GM12873 (cell line): ENCODE measurements around the gene CALML4.

ENCODE experiments used
- TF ChIP-seq, protein P1 (sequence below): IDR thresholded peaks from 2 replicates; pipeline ENCODE4 v1.5.1; 2012; ENCODE audit warnings: low read depth, mild to moderate bottlenecking, moderate library complexity, low read length, control low read depth; ENCODE audit not compliant: insufficient read depth; ENCODE audit errors: missing control alignments

CALML4 gene

DNA sequence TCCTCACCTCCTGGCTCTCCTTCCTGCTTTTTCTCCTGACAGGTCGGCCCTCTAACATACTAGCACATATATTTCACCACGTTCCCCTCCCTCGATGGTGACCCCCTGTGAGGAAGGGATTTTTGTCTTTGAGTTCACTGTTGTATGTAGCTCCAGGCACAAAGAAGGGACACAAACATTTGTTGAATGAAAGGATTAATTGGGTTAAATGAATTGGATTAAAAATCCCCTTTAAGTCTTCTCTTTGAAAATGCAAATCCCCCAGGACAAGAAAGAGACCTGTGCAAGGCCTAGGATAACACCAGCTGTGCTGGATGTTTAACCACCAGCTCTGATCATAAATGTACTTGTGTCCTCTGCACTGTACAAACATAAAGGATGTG, 3.3 kb downstream of the CALML4 start:
- TF ChIP-seq, protein P1, sequence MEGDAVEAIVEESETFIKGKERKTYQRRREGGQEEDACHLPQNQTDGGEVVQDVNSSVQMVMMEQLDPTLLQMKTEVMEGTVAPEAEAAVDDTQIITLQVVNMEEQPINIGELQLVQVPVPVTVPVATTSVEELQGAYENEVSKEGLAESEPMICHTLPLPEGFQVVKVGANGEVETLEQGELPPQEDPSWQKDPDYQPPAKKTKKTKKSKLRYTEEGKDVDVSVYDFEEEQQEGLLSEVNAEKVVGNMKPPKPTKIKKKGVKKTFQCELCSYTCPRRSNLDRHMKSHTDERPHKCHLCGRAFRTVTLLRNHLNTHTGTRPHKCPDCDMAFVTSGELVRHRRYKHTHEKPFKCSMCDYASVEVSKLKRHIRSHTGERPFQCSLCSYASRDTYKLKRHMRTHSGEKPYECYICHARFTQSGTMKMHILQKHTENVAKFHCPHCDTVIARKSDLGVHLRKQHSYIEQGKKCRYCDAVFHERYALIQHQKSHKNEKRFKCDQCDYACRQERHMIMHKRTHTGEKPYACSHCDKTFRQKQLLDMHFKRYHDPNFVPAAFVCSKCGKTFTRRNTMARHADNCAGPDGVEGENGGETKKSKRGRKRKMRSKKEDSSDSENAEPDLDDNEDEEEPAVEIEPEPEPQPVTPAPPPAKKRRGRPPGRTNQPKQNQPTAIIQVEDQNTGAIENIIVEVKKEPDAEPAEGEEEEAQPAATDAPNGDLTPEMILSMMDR: no peak

DNA sequence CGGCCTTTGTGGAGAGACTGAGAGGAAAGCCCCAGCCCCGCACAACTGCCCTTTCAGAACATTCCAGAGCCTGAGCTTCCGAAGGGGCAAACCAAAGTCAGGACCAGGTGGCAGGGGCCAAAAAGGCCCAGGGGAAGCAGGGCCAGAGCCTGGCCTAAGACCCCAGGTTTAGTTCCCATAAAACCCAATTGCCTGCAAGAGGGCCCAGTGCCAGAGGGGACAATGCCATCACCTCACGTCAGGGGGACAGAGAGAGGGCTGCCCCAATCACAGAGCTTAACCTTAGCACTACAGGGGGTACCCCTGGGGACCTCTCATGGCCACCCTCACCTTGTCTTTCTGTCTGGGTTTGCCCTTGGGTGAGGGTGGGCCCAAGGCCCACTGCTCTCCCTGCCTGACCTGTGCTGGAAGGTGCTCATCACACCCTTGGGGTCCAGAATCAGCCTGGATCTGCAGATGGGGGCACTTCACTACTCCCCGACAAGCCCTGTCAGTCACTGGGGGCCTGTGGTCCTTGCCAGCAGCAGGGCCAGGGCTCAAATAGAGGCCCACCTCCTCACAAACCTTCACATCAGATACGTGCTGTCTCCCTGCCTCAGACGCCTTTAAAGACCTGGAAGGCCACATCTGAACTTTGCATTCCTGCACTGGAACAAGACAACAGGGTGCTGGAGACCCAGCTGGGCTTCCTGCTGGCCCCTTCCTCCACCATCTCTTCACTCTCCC, 3.8 kb downstream of the CALML4 start:
- TF ChIP-seq, protein P1: no peak

DNA sequence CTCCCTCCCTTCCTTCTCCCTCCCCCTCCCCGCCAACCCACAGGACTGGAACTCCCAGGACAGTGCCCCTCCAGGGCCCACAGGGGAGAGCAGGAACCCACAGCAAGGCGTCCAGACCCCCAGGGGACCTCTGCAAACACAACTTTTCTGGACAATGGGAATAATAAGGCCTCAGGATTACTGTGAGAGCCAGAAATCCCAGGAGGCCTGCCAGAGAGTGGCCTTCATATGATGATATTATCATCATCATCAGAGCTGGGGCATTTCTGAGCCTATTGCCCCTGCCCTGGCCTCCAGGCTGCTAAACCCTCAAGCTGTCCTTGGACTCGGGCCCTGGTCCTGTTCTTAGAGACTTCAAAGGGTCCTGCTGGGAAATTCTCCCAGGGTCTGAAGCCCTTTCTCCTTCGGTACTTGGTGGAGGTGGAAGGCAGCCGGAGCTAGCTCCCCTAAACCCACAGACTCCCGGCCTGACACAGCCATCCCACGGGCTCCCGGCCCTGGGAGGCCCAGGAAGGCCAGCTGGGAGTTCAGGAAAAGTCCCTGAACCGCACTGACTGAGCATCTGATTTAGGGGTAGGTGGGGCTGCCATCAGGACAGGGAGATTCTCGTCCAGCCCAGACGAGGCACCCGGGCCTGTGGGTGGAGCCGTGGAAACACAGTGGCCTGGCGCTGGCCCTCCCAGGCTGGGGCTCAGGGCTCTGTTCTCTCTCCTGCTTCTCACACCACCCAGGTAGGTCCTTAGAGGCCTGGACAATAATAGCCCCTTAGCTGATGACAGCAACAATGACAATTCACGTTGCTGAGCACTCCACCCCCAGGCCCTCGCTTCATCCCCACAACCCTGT, 4.9 kb downstream of the CALML4 start:
- TF ChIP-seq, protein P1: no peak

DNA sequence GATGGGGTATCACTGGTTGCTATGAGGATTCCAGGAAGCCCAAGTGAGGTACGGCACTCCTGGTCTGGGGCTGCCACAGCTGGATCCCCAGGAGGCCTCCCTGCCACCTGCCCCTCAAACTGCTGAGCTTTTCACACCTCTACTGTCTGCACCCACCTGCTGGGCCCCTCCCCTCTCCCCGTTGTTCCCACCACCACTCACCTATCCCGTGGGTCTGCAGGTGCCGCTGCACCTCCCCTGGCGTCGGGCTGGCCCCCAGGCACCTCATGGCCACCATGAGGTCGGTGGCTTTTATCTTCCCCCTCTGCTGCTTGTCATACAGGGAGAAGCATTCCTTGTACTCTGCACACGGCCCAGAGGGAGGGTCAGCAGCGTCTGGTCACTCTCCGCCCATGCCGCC, 5.8 kb downstream of the CALML4 start:
- TF ChIP-seq, protein P1: no peak

DNA sequence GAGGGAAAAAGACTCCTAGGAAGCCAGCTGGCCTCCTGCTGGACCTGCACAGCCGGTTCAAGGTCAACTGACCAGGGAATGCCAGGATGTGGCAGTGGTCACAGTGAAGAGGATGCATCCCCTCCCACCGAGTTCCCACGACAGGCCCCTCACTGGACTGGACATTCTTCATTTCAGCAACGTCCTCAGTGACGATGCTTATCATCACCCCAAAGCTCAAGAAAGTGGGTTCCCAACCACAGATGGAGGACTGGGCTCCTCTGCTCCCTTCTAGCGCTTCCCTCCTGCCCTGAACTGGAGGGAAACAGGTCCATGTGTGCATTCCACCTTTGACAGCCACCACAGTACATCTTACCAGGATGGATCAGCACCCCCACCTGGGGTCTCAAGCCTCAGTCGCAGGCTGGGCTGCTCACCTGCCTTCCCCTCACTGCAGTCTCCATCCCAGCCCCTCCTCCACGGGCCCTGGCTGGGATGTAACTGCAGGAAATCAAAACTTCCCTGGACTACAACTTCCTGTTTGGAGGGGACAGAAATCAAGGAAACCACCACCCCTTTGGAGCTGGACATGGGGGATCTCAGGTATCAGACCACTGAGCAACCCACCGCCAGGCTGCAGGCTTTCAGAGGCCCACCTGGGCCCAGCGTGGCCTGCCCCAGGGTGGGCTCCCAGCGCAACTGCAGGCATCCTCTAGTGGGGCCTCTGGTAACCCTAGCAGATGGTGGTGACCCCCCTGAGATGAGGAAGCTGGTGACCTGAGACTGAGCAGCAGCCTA, 7.3 kb downstream of the CALML4 start:
- TF ChIP-seq, protein P1: no peak

DNA sequence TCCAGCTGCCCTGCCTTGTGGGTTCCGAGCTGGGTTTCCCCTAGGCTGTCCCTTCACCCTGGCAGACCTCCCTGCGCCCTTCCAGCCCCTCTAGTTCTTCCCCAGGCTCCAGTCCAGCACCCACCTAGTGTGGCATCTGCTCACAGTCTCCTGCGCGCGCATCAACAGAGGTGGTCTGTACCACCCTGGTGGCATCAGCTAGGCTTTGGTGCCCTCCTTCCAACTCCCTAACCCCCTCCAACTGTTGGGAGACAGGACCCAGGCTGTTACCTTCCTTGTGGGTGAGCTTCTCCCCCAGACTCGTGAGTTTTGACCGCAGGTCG, 8.0 kb downstream of the CALML4 start:
- TF ChIP-seq, protein P1: no peak
